Tibial nerve (tissue), 4 donors: ENCODE measurements around the gene FGR. TPM values are rescaled to one million over a fixed set of nuclear protein-coding genes. Genes with fewer than 3 reads are reported as not detected.
A peak's percentile ranks its signal among the peaks of the same experiment; 100 is the strongest.

Experiments
- DNase-seq, 2 donors: peaks; one replicate each; pipeline ENCODE4 v3.0.0-alpha.2; 2019; ENCODE audit warnings: low spot score in 2 of 2
- H3K27ac ChIP-seq, 4 donors: fragments of 200-600 bp; sonication (generic) in 3 of 4; one replicate each; pipeline ENCODE4 v1.5.1; 2017 to 2019; ENCODE audit warnings: mild to moderate bottlenecking in 1 of 4
- H3K27me3 ChIP-seq, 2 donors: fragments of 200-600 bp; sonication (generic) in 1 of 2; one replicate each; pipeline versions ENCODE4 v1.5.1 to v1.6.0; 2017 to 2019
- H3K36me3 ChIP-seq, 3 donors: fragments of 200-600 bp; sonication (generic); one replicate each; pipeline ENCODE4 v1.5.1; 2018 to 2019
- H3K4me1 ChIP-seq, 4 donors: fragments of 200-600 bp; sonication (generic) in 3 of 4; one replicate each; pipeline ENCODE4 v1.5.1; 2017 to 2019
- H3K4me3 ChIP-seq, 4 donors: fragments of 200-600 bp; sonication (generic) in 3 of 4; one replicate each; pipeline ENCODE4 v1.5.1; 2017 to 2019; ENCODE audit warnings: mild to moderate bottlenecking in 1 of 4, moderate library complexity in 1 of 4
- H3K9me3 ChIP-seq, 4 donors: fragments of 200-600 bp; sonication (generic) in 3 of 4; one replicate each; pipeline ENCODE4 v1.5.1; 2017 to 2019
- CTCF ChIP-seq, 5 experiments: fragments of 200-600 bp in 3 of 5; fragments of 450-650 bp in 2 of 5; sonication (generic) in 3 of 5; IDR thresholded peaks; one replicate each; pipeline ENCODE4 v1.5.1; 2016 to 2019; ENCODE audit warnings: antibody characterized with exemption in 5 of 5, mild to moderate bottlenecking in 3 of 5, moderate library complexity in 2 of 5
- EP300 ChIP-seq, 2 donors: sonication (generic); formaldehyde crosslinking; IDR thresholded peaks; one replicate each; pipeline ENCODE4 v1.6.1; 2017; ENCODE audit warnings: antibody characterized with exemption in 2 of 2, mild to moderate bottlenecking in 1 of 2
- POLR2A ChIP-seq, 2 donors: fragments of 450-650 bp; IDR thresholded peaks; one replicate each; pipeline ENCODE4 v1.6.1; 2017; ENCODE audit warnings: antibody characterized with exemption in 2 of 2, mild to moderate bottlenecking in 2 of 2, moderate library complexity in 2 of 2
- WGBS, 2 donors: methylation state at CpG; one replicate each; pipeline ENCODE4 v1.1.5; 2018; 5-methylcytosine and 5-hydroxymethylcytosine counted together
- total RNA-seq, 4 donors: library from RNA; depleted of rRNA; stranded (reverse); fragments of >200 nt; gene quantifications; one replicate each; pipeline ENCODE4 v1.1.0, GENCODE V29; 2016

Gene FGR
- total RNA-seq, 4 donors from 2014 or later: 18.4 to 63.9 (median 22.6) TPM

GRCh38 chr1:27588256-27589232 lies 46.4 kb downstream of the FGR start:
- H3K9me3 ChIP-seq: no peaks in the 10 kb centered on the region
- no peak for DNase-seq
- 44 to 53% methylated on average over 12 of the region's 12 CpGs for WGBS, 2 donors
- H3K27me3 ChIP-seq: no peaks in the 10 kb centered on the region
- H3K4me3 ChIP-seq: no peak overlapping the region
- peak overlapping the region; percentile 10 to 99 (median 65) for H3K27ac ChIP-seq
- H3K4me1 ChIP-seq: peaks cover 0 to 84% (median 46%) of the 10 kb centered on the region in 4 donors
- H3K36me3 ChIP-seq: peaks cover 0 to 4% (median 0%) of the 10 kb centered on the region in 3 donors
- TF ChIP-seq CTCF (IDR thresholded peaks at IDR 0.05) (no peak), POLR2A (IDR thresholded peaks at IDR 0.05) (no peak), EP300 (IDR thresholded peaks at IDR 0.05) (no peak)

- H3K36me3 ChIP-seq: peaks cover 0 to 4% (median 0%) of the 10 kb centered on the region in 3 donors
- peaks cover 0 to 79% (median 27%) of the 10 kb centered on the region in 4 donors for H3K4me1 ChIP-seq
- H3K4me3 ChIP-seq: no peak overlapping the region
- H3K9me3 ChIP-seq: no peaks in the 10 kb centered on the region
- TF ChIP-seq CTCF (IDR thresholded peaks at IDR 0.05): no peak
- TF ChIP-seq POLR2A (IDR thresholded peaks at IDR 0.05): no peak
- no peak for TF ChIP-seq EP300 (IDR thresholded peaks at IDR 0.05)
- H3K27me3 ChIP-seq: no peaks in the 10 kb centered on the region
- no peak for DNase-seq
- H3K27ac ChIP-seq: peak overlapping the region in 3 of 4 donors; percentile 19 to 69 (median 20)
- 45 to 49% methylated on average over 3 of the region's 3 CpGs for WGBS, 2 donors
Measured at GRCh38 chr1:27585684-27586083, 49.3 kb downstream of the FGR start.

GRCh38 chr1:27584453-27584852 lies 50.5 kb downstream of the FGR start:
- WGBS, 2 donors: 78 to 82% methylated on average over 3 of the region's 3 CpGs
- peak overlapping the region in 2 of 4 donors; percentile 43 to 52 for H3K27ac ChIP-seq
- peaks cover 0 to 79% (median 16%) of the 10 kb centered on the region in 4 donors for H3K4me1 ChIP-seq
- H3K4me3 ChIP-seq: no peak overlapping the region
- no peak for DNase-seq
- peaks cover 0 to 4% (median 0%) of the 10 kb centered on the region in 3 donors for H3K36me3 ChIP-seq
- no peaks in the 10 kb centered on the region for H3K27me3 ChIP-seq
- H3K9me3 ChIP-seq: no peaks in the 10 kb centered on the region
- TF ChIP-seq EP300 (IDR thresholded peaks at IDR 0.05): no peak
- no peak for TF ChIP-seq CTCF (IDR thresholded peaks at IDR 0.05)
- TF ChIP-seq POLR2A (IDR thresholded peaks at IDR 0.05): no peak

- Histone ChIP-seq H3K4me3 (no peak overlapping the region), H3K27me3 (no peaks in the 10 kb centered on the region), H3K4me1 (peaks cover 0 to 73% (median 11%) of the 10 kb centered on the region in 4 donors), H3K36me3 (no peaks in the 10 kb centered on the region), H3K9me3 (no peaks in the 10 kb centered on the region), H3K27ac (peak overlapping the region in 2 of 4 donors; percentile 43 to 72)
- no peak for DNase-seq
- TF ChIP-seq EP300 (IDR thresholded peaks at IDR 0.05) (no peak), CTCF (IDR thresholded peaks at IDR 0.05) (no peak), POLR2A (IDR thresholded peaks at IDR 0.05) (no peak)
- 70 to 73% methylated on average over 3 of the region's 3 CpGs for WGBS, 2 donors
Measured at GRCh38 chr1:27583479-27583878, 51.5 kb downstream of the FGR start.

- Histone ChIP-seq H3K9me3 (no peaks in the 10 kb centered on the region), H3K27me3 (no peaks in the 10 kb centered on the region), H3K27ac (peak overlapping the region; percentile 23 to 79 (median 58)), H3K36me3 (no peaks in the 10 kb centered on the region), H3K4me3 (no peak overlapping the region), H3K4me1 (peaks cover 0 to 73% (median 20%) of the 10 kb centered on the region in 4 donors)
- WGBS, 2 donors: 40 to 42% methylated on average over 6 of the region's 6 CpGs
- no peak for DNase-seq
- TF ChIP-seq POLR2A (IDR thresholded peaks at IDR 0.05) (no peak), EP300 (IDR thresholded peaks at IDR 0.05) (no peak), CTCF (IDR thresholded peaks at IDR 0.05) (no peak)
Measured at GRCh38 chr1:27581823-27582243, 53.2 kb downstream of the FGR start.
